Liver (tissue), 9 donors: ENCODE measurements around the gene MANF. TPM values are rescaled to one million over a fixed set of nuclear protein-coding genes. Genes with fewer than 3 reads are reported as not detected.

ENCODE experiments used
- DNase-seq: peaks from one replicate; pipeline ENCODE4 v3.0.0-alpha.2; 2017; ENCODE audit warnings: low spot score
- H3K27ac ChIP-seq, 2 donors: one replicate each; pipeline ENCODE4 v1.7.0; 2013; ENCODE audit warnings: inconsistent platforms in 2 of 2, low read length in 2 of 2, control low read depth in 1 of 2, low read depth in 1 of 2, mild to moderate bottlenecking in 1 of 2
- H3K27me3 ChIP-seq, 4 donors: one replicate each; pipeline versions ENCODE4 v1.6.1 to v1.7.0; 2013; ENCODE audit warnings: low read length in 3 of 4, inconsistent platforms in 1 of 4, mild to moderate bottlenecking in 1 of 4, moderate library complexity in 1 of 4; ENCODE audit not compliant: control insufficient read depth in 4 of 4, insufficient read depth in 4 of 4
- H3K36me3 ChIP-seq, 4 donors: one replicate each; pipeline versions ENCODE4 v1.6.1 to v1.7.0; 2013; ENCODE audit warnings: low read length in 3 of 4, mild to moderate bottlenecking in 3 of 4, low read depth in 1 of 4, moderate library complexity in 1 of 4; ENCODE audit not compliant: control insufficient read depth in 4 of 4, insufficient read depth in 3 of 4
- H3K4me1 ChIP-seq, 4 donors: one replicate each; pipeline versions ENCODE4 v1.6.1 to v1.7.0; 2013; ENCODE audit warnings: low read length in 3 of 4, mild to moderate bottlenecking in 3 of 4, moderate library complexity in 1 of 4; ENCODE audit not compliant: control insufficient read depth in 4 of 4, insufficient read depth in 4 of 4
- H3K4me3 ChIP-seq, 3 donors: one replicate each; pipeline versions ENCODE4 v1.6.1 to v1.7.0; 2013; ENCODE audit warnings: low read length in 3 of 3, control low read depth in 1 of 3, low read depth in 1 of 3, mild to moderate bottlenecking in 1 of 3
- H3K9ac ChIP-seq, 2 donors: one replicate each; pipeline ENCODE4 v1.7.0; 2013; ENCODE audit warnings: low read length in 2 of 2, mild to moderate bottlenecking in 2 of 2, moderate library complexity in 2 of 2, control low read depth in 1 of 2, low read depth in 1 of 2
- H3K9me3 ChIP-seq, 4 donors: one replicate each; pipeline versions ENCODE4 v1.6.1 to v1.7.0; 2013; ENCODE audit warnings: low read length in 3 of 4; ENCODE audit not compliant: control insufficient read depth in 4 of 4
- EGR1 ChIP-seq, 2 donors: IDR thresholded peaks; 2 replicates each; pipeline ENCODE4 v1.6.1; 2016 to 2018; ENCODE audit warnings: antibody characterized with exemption in 2 of 2, low read depth in 2 of 2
- FOXA1 ChIP-seq: IDR thresholded peaks from 2 replicates; pipeline ENCODE4 v1.6.1; 2016; ENCODE audit warnings: antibody characterized with exemption
- FOXA2 ChIP-seq: IDR thresholded peaks from 2 replicates; pipeline ENCODE4 v1.6.1; 2016; ENCODE audit warnings: antibody characterized with exemption
- GABPA ChIP-seq, 2 donors: IDR thresholded peaks in 1 of 2; conservative IDR thresholded peaks in 1 of 2; 2 replicates each; pipeline ENCODE4 v1.6.1; 2016; ENCODE audit warnings: antibody characterized with exemption in 2 of 2, mild to moderate bottlenecking in 1 of 2, moderate library complexity in 1 of 2
- HNF4A ChIP-seq, 2 donors: conservative IDR thresholded peaks; 2 replicates each; pipeline ENCODE4 v1.6.1; 2016; ENCODE audit warnings: antibody characterized with exemption in 2 of 2, mild to moderate bottlenecking in 2 of 2
- HNF4G ChIP-seq: IDR thresholded peaks from 2 replicates; pipeline ENCODE4 v1.6.1; 2016; ENCODE audit warnings: antibody characterized with exemption
- JUND ChIP-seq, 2 donors: IDR thresholded peaks; 2 replicates each; pipeline ENCODE4 v1.6.1; 2016; ENCODE audit warnings: antibody characterized with exemption in 2 of 2
- NR2F2 ChIP-seq: IDR thresholded peaks from 2 replicates; pipeline ENCODE4 v1.6.1; 2016; ENCODE audit warnings: antibody characterized with exemption
- RAD21 ChIP-seq, 2 donors: IDR thresholded peaks; 2 replicates each; pipeline ENCODE4 v1.6.1; 2016; ENCODE audit warnings: antibody characterized with exemption in 2 of 2, mild to moderate bottlenecking in 2 of 2
- RXRA ChIP-seq, 2 donors: IDR thresholded peaks; 2 replicates each; pipeline ENCODE4 v1.6.1; 2017 to 2018; ENCODE audit warnings: antibody characterized with exemption in 2 of 2, mild to moderate bottlenecking in 1 of 2
- SP1 ChIP-seq: IDR thresholded peaks from 2 replicates; pipeline ENCODE4 v1.6.1; 2018; ENCODE audit warnings: antibody characterized with exemption, mild to moderate bottlenecking
- TAF1 ChIP-seq: conservative IDR thresholded peaks from 2 replicates; pipeline ENCODE4 v1.6.1; 2016; ENCODE audit warnings: antibody characterized with exemption, mild to moderate bottlenecking
- YY1 ChIP-seq: IDR thresholded peaks from 2 replicates; pipeline ENCODE4 v1.6.1; 2016; ENCODE audit warnings: antibody characterized with exemption, mild to moderate bottlenecking
- WGBS: extraction: QIAGEN DNeasy Blood & Tissue Kit; methylation state at CpG from one replicate; pipeline ENCODE4 v1.1.7; 2013; 5-methylcytosine and 5-hydroxymethylcytosine counted together
- polyA plus RNA-seq, 2 donors: library from polyadenylated mRNA; stranded (reverse) in 1 of 2; unstranded in 1 of 2; fragments of 200-250 nt in 1 of 2; fragments of >200 nt in 1 of 2; fragmentation: Nextera tagmentation in 1 of 2; extraction: Ambion mirVana in 1 of 2; gene quantifications; one replicate each; pipeline versions ENCODE4 v1.2.1 to v1.2.3, GENCODE V29; 2013 to 2015
- total RNA-seq, 2 donors: library from RNA; depleted of rRNA; stranded (reverse); fragments of >200 nt; gene quantifications; one replicate each; pipeline ENCODE4 v1.2.3, GENCODE V29; 2014
- TF ChIP-seq, protein P1 (sequence below): IDR thresholded peaks from 2 replicates; pipeline ENCODE4 v1.6.1; 2016; ENCODE audit warnings: antibody characterized with exemption
- TF ChIP-seq, protein P2 (sequence below): IDR thresholded peaks from 2 replicates; pipeline ENCODE4 v1.6.1; 2016; ENCODE audit warnings: antibody characterized with exemption, mild to moderate bottlenecking
- TF ChIP-seq, protein P3 (sequence below): IDR thresholded peaks from 2 replicates; pipeline ENCODE4 v1.6.1; 2016; ENCODE audit warnings: antibody characterized with exemption
- TF ChIP-seq, protein P4 (sequence below): fragments of 150-350 bp; IDR thresholded peaks from 2 replicates; pipeline ENCODE4 v1.5.1; 2017; ENCODE audit warnings: improper control_type of control experiment, low read depth, low read length; ENCODE audit not compliant: missing input control
- TF ChIP-seq, protein P5 (sequence below): IDR thresholded peaks from 2 replicates; pipeline ENCODE4 v1.6.1; 2016; ENCODE audit warnings: antibody characterized with exemption
- donor health status: healthy.
- donor health status: healthy.
- donor health status: healthy.
- donor health status: healthy.
- donor health status: healthy.

Gene MANF
- total and polyA plus RNA-seq, 4 donors = 28.9 to 116 (median 75.6) TPM

DNA sequence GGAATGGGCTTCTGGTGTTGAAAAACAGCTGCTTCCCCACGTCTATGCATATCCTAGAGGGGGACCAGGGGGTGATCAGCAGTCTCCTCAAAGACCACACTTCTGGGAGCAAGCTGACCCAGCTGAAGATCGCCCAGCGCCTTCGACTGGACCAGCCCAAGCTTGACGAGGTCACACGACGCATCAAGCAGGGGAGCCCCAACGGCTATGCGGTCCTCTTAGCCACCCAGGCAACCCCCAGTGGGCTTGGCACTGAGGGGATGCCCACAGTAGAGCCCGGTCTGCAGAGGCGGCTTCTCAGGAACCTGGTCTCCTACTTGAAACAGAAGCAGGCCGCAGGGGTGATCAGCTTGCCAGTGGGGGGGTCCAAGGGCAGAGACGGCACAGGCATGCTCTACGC, 8.5 kb downstream of the MANF start:
- Histone ChIP-seq H3K27ac (no peak overlapping the region), H3K4me1 (peaks cover 13 to 49% (median 37%) of the 10 kb centered on the region in 4 donors), H3K9ac (no peak overlapping the region), H3K4me3 (no peak overlapping the region), H3K27me3 (no peaks in the 10 kb centered on the region), H3K9me3 (no peaks in the 10 kb centered on the region), H3K36me3 (peaks cover 12 to 47% (median 17%) of the 10 kb centered on the region in 4 donors)
- DNase-seq = no peak
- 96% methylated on average over 14 of the region's 14 CpGs for WGBS
- TF ChIP-seq, protein P1, sequence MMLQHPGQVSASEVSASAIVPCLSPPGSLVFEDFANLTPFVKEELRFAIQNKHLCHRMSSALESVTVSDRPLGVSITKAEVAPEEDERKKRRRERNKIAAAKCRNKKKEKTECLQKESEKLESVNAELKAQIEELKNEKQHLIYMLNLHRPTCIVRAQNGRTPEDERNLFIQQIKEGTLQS = no peak
- TF ChIP-seq GABPA (IDR thresholded peaks at IDR 0.05 in 1 of 2, conservative IDR thresholded peaks at IDR 0.05 in 1 of 2) (no peak), FOXA2 (no peak), TAF1 (no peak), RAD21 (IDR thresholded peaks at IDR 0.05) (no peak), RXRA (IDR thresholded peaks at IDR 0.05) (no peak), YY1 (no peak), HNF4G (no peak), EGR1 (IDR thresholded peaks at IDR 0.05; ENCODE audit: low read depth in 2 of 2) (no peak), NR2F2 (no peak), HNF4A (conservative IDR thresholded peaks at IDR 0.05) (no peak), JUND (IDR thresholded peaks at IDR 0.05) (no peak), SP1 (no peak), FOXA1 (no peak)
- TF ChIP-seq, protein P2, sequence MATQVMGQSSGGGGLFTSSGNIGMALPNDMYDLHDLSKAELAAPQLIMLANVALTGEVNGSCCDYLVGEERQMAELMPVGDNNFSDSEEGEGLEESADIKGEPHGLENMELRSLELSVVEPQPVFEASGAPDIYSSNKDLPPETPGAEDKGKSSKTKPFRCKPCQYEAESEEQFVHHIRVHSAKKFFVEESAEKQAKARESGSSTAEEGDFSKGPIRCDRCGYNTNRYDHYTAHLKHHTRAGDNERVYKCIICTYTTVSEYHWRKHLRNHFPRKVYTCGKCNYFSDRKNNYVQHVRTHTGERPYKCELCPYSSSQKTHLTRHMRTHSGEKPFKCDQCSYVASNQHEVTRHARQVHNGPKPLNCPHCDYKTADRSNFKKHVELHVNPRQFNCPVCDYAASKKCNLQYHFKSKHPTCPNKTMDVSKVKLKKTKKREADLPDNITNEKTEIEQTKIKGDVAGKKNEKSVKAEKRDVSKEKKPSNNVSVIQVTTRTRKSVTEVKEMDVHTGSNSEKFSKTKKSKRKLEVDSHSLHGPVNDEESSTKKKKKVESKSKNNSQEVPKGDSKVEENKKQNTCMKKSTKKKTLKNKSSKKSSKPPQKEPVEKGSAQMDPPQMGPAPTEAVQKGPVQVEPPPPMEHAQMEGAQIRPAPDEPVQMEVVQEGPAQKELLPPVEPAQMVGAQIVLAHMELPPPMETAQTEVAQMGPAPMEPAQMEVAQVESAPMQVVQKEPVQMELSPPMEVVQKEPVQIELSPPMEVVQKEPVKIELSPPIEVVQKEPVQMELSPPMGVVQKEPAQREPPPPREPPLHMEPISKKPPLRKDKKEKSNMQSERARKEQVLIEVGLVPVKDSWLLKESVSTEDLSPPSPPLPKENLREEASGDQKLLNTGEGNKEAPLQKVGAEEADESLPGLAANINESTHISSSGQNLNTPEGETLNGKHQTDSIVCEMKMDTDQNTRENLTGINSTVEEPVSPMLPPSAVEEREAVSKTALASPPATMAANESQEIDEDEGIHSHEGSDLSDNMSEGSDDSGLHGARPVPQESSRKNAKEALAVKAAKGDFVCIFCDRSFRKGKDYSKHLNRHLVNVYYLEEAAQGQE = no peak
- TF ChIP-seq, protein P3, sequence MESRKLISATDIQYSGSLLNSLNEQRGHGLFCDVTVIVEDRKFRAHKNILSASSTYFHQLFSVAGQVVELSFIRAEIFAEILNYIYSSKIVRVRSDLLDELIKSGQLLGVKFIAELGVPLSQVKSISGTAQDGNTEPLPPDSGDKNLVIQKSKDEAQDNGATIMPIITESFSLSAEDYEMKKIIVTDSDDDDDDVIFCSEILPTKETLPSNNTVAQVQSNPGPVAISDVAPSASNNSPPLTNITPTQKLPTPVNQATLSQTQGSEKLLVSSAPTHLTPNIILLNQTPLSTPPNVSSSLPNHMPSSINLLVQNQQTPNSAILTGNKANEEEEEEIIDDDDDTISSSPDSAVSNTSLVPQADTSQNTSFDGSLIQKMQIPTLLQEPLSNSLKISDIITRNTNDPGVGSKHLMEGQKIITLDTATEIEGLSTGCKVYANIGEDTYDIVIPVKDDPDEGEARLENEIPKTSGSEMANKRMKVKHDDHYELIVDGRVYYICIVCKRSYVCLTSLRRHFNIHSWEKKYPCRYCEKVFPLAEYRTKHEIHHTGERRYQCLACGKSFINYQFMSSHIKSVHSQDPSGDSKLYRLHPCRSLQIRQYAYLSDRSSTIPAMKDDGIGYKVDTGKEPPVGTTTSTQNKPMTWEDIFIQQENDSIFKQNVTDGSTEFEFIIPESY = no peak
- TF ChIP-seq, protein P4, sequence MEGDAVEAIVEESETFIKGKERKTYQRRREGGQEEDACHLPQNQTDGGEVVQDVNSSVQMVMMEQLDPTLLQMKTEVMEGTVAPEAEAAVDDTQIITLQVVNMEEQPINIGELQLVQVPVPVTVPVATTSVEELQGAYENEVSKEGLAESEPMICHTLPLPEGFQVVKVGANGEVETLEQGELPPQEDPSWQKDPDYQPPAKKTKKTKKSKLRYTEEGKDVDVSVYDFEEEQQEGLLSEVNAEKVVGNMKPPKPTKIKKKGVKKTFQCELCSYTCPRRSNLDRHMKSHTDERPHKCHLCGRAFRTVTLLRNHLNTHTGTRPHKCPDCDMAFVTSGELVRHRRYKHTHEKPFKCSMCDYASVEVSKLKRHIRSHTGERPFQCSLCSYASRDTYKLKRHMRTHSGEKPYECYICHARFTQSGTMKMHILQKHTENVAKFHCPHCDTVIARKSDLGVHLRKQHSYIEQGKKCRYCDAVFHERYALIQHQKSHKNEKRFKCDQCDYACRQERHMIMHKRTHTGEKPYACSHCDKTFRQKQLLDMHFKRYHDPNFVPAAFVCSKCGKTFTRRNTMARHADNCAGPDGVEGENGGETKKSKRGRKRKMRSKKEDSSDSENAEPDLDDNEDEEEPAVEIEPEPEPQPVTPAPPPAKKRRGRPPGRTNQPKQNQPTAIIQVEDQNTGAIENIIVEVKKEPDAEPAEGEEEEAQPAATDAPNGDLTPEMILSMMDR = no peak
- TF ChIP-seq, protein P5, sequence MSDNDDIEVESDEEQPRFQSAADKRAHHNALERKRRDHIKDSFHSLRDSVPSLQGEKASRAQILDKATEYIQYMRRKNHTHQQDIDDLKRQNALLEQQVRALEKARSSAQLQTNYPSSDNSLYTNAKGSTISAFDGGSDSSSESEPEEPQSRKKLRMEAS = no peak
